Activated CD8-positive, alpha-beta memory T cell treated with anti-CD3 and anti-CD28 coated beads for 48 hours (primary cell): ENCODE data around the gene THSD4.
"Not testable (repeated sequence)": the region's sequence is repeated elsewhere in the genome, so short reads cannot be mapped to it uniquely, and the experiment has no call there.

Experiments
- DNase-seq, 3 experiments: peaks; one replicate each; pipeline ENCODE4 v3.0.0-alpha.2; 2020; ENCODE audit warnings: low read depth in 2 of 3, low spot score in 2 of 3

The THSD4 gene

DNA sequence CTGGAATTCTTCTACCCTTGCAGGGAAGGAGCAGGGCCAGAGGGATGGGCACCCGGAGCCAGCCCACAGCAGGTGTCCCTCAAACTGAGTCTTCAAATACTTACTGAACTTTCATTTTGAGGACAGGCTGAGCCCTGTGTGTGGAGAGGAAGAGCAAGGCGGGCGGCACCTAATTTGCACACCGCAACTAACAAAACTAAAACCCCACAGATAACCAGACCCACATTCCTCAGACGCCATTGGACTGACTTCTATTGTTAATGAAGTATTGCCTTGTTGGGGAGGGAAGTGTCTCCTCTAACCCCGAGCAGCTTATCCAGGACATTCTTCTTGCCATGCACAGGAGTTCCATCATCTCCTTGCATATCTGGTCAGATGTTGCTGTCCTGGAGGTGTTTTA, 589.9 kb downstream of the THSD4 start:
- no peak for DNase-seq

DNA sequence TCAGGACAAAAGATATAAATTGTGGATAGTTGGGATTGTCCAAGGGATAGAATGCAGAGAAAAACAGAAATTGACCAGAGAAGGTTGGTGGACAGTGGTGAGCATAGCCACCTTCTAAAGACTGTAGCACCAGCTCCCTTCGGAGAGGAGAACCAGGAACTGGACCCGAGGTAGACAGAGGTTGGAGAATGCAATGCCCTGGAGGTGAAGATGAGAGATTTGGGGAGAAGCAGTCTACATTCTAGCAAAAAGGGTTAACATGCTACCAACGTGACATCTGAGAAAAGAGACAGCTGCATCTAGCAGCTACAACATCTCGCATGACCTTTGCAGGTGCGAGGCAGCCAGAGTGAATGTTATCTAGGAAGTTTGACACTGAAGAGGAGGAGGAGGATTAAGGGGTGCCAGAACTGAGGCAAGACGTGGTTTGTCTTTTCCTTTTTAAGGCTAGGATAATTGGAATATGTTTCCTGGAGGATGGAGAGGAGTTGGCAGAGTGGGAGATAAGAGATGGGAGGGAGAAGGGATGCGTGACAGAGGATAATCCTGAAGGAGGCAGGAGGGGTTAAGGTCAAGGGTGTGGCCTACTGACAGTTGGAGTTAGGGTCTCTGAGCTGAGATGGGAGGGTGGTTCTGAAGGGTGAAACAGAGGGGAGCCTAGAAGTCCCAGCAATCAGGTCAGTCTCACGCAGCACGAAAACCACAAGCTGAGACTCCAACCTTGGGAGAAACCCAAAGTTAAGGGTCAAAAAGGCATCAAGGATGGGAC, 591.4 kb downstream of the THSD4 start:
- no peak for DNase-seq

DNA sequence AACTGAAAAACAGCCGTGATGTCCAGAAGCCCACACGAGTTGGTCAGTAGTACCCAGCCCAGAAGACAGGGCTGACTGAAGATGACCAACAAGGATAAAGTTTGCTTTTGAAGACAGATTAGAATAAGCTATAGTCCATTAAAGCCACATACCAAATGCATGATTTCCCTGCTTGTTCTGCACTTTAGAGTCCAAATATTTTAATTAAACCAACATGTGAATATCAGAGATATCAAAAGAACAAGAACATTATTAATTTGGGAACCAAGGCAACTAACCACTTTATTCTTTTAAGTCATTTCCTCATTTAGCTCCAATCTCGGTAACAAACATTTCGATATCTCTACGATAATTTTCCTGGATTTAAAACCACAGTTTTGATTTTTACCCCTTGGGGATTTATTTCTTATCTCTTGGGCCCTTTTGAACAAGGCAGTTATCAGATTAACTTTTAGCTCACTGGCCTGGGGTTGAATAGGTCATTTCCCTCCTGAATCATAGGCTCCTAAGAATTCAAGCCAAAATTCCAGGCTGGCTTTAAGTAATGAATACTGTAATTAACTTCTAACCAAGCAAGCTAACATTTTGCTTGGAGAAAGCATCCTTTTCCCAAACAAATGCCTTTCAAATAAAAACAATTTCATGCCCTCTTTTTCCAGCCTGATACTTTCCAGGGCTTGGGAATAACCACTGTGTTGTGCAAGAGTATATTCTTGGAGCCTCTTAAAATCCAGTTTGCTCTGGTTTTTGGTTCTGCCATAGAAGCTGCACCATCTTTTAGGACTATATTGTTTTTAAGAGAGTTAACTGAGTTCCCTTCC, 592.2 kb downstream of the THSD4 start:
- DNase-seq = no peak

DNA sequence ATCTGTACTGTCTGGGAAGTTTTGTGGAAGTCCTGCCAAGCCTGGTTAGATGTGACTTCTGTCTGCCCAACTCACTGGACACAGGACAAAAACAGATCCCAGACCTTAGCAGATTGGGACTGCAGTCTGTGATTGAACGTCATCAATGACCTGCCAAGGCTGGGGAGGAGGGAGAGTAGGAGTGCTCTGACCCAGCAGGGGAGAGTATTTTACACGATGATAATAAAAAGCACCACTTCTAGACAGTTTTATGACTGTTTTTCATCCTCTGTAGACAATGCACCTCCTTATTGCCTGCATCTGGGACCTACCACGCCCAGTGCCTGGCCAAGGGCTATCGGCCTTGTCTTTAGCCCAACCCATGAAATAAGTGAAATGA, 592.8 kb downstream of the THSD4 start:
- DNase-seq = no peak

DNA sequence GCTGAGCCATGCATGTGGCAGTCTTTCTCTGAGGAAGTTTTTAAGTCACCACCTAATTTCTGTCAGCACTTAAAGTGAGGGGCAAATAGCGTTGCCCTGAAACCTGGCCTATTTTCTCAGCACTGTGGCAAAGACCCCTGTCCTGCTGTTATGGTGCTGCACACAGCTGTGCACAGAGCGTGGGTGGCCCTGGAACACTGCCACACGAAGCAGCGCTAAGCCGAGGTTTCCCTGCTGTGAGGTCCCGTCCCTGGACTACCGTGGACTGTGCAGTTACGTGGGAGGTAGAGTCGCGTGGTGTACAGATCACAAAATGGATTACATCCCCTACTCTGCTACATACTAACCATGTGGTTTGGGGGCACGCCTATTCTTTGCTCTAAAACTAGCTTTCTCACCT, 593.5 kb downstream of the THSD4 start:
- no peak for DNase-seq

DNA sequence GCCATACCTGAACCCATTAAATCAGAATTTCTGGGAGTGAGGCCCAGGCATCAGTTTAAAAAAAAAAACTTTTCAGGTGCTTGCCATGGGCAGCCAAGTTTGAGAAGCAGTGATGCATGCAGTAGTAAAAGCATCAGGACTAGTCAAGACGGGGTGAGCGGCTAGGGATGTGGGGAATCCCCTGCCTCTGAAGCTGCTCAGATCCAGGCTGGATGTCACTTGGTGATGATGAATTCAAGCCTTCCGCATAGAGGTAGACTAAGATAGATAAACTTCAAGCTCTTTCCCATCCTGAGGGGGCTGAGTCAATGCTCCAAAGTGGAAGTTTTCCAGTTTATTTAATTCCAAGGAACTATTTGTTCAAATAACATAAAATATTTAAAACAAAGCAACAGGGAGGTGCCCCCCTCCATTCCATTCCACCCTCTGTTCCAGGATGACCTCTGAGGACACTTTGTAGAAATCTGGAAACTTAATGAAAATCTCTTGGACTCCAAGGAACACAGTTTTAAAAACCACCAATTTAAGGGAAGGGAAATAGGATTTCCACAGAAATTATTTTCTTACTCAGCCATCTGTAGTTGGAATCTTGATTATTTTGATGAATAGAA, 594.6 kb downstream of the THSD4 start:
- DNase-seq = no peak

DNA sequence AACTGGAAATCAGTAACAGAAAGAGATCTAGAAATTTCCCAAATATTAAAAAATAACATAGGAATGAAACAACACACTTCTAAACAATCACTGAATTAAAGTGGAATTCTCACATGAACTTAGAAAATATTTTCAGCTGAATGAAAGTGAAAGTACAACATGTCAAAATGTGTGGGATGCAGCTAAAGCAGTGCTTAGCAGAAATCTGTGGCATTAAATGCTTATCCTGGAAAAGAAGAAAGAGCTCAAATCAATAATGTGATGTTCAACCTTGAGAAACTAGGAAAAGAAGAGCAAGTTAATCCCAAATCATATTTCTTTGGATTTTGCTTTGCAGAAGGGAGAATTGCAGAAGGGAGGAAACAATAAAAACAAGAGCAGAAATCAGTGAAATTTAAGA, 596.9 kb downstream of the THSD4 start:
- no peak for DNase-seq

DNA sequence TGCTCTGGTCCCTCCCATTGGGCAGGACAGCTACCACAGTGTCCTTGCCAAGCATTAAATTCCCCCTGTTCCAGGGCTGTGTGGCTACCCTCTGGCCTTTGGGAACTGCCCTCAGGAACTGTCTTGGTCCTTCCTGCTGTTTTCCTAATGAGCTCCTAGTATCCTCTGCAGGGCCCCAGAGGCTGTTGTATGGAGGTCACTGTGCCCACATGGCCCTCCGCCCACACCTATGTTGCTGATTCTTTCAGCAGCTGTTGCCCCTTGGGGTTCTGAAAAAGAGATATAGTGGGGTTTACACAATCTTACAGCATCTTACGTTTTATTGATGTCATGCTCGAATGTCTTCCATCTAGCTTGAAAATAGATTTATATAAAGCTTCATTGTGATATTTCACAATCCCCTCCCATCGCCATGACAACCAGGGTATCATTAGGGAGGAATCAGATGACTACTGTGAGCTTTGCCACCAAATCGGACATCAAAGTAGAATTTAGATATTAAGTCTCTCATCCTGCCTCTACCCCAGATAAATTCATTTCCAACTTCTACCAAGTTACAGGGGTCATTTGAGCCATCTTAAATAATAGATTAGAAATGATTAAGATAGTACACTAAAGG, 598.0 kb downstream of the THSD4 start:
- DNase-seq = no peak

DNA sequence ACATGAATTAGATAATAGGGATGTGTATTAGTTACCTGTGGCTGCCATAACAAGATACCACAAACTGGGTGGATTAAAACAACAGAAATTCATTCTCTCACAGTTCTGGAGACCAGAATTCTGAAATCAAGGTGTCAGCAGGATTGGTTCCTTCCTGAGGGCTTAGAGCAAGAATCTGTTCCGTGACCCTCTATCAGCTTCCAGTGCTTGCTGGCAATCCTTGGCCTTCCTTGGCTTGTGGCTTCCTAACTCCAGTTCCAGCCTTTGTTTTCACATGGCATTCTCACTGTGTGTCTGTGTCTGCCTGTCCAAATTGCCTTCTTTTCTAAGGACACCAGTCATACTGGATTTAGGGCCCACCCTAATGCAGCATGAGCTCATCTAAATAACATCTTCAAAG, 600.6 kb downstream of the THSD4 start:
- no peak for DNase-seq

DNA sequence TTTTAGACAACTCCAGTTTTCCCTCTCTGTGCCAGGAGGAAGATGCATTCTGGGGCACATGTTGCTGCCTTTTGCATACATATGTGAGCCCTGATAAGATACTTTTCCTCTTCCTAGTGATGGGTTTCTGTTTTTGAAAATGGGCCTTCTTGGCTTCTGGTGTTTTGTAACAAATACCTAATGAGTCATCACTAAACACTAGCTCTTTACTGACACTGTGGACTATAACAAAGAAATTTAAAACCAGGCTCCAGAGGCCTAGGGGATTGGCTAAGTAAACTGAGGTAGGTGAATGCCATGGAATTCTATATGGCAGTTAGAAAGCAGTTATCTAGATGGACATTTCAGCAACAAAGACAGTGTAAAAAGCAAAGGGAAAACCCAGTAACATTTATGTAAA, 601.7 kb downstream of the THSD4 start:
- DNase-seq = no peak

DNA sequence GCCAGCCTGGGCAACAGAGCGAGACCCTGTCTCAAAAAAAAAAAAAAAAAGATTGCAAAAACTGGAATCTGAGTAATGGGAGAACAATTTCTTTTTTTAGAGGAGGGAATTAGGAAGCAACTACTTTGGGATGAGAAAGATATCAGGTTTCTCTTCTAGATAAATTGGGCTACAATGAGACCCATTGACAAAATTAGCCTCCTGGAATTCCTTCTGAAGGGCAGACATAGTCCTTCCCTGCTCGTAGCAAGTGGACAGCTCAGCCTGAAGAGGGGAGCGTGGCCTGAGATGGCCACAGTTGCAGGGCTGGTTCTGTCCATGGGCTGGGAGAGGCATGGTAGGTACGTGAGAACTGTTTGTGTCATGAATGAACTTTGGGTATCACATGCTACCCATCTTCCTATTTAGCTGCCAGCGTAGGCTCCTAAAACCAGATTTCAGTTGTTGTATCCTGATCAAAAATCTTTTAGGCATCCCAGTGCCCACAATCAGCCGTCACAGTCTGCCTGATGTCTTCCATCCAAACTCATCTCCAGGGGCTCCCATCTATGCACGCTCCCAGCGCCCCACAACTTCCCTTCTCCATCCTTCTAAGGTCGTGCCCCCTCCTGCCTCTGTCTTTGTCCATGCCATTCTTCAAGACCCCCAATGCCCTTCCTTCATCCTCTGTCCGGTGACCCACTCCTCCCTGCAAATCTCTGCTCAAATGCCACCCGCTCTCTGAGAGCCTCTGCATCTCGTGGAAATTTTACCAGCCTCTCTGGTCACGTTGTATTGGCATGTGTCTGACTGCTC, 603.0 kb downstream of the THSD4 start:
- no peak for DNase-seq

DNA sequence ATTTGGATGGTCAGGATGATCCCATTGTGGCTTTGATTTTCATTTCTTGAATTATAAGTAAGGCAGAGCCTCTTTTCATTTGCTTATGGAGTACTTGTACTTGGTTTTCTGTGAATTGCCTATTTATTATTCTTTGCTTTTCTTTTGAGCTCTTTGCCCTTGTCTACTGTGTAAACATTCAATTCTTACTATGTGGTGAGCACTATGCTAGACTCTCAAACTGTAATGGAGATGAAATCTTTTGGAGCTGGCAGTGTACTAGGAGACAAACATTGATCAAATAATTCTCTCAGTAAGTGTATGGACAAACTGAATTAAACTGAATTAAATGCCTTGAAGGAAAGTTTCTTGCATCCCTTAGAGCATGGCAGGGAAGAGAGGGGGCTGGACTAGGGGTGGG, 608.1 kb downstream of the THSD4 start:
- no peak for DNase-seq

DNA sequence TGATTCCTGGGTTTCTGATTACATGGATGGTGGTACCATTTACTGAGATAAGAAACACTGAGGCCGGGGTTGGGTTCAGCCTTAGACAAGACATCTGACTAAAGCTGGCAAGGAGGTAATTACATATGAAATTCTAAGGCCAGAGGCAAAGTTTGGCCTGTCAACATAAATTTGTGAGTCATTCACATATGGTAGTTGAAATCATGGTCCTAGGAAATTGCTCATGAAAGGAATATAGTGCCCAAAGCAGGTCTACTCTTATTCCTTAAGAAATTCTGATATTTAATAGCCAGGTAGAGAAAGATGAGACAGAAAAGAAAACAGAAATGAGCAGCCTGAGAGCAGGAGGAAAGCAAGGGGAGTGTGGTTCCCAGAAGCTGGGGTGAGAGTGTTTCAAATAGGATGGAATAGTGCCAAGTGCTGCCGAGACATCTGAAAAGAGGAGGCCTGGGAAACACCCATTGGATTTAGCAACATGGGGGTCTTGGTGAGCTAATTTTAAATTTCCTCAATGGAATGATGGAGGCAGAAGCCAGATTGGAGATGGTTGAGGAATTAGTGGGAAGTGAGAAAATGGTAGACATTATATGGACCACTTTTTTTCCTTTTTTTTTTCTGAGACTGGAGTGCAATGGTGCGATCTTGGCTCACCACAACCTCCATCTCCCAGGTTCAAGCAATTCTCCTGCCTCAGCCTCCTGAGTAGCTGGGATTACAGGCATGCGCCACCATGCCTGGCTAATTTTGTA, 610.1 kb downstream of the THSD4 start:
- not testable (repeated sequence) for DNase-seq

DNA sequence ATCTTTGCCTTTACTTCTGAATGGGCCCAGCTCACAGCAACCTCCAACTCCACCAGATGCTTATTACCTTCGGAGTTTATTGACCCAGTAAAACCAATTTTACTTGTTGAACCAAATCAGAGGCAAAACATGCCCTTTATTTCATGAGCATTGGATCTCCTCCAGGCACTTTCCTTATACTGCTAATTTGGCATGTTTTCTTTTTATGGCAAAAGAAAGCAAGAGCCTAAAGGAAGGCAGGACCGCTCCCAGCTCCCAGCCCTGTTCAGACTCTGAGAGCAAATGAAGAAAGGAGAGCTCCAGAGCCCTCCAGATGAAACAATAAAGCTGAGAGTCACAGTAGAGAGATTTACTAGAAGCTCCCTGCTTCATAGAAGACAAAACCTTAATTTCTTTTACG, 613.6 kb downstream of the THSD4 start:
- DNase-seq = no peak

DNA sequence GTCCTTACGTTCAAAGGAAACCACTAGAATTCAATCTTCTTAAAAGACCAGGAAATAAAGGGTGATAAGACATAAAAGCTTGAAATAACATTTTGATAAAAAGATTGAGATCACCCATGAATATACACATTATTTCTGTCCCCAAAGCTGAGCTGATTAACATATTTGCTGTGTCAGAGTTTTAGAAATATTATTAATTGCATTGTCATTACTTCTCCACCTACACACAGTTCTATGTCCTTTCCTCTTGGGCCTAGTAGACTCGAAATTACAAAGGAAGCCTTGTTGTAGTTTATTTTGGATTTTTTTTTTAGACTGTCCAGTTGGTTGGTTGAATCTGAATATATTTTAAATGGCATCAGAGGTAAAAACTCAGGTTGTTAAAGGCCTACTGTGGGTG, 614.0 kb downstream of the THSD4 start:
- DNase-seq = no peak

DNA sequence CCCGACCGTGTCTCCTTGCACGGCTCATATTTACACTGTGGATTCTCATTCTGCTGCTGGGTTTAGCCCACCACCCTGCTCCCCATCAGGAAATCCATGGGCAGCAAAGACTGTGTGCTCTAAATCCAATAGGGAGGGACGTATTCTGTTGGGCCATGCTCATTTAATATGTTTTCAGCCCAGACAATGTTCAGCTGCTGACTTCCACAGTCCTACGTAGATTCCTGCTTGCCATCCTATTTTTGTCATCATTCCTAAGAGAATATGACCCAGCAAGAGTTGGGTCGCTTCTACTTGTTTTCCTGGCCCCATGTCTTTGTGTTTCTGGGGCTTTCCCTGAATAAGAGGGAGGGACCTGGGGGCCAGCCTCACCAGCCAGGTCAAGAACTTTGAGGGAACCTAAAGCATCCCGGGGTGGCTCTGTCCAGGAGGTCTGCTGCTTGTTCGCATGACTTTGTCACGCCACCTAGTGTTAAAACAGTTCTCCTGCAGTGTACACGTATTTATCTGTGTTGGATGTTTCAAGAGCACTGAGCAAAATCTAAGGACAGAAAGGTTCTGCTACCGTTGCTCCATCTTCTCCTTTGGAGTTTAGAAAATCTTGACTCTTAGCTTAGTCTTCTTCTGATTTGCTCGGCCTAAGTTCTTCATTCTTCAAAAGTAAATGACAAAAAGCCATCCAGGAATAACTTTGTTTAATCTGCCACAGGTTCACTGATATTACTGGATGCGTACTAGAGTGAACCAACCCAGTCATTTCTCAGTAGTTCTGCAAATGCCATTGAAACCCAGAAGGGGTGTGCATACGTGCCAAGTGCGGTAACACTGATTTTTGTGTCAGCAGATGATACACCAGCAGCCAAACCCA, 615.2 kb downstream of the THSD4 start:
- DNase-seq = no peak

DNA sequence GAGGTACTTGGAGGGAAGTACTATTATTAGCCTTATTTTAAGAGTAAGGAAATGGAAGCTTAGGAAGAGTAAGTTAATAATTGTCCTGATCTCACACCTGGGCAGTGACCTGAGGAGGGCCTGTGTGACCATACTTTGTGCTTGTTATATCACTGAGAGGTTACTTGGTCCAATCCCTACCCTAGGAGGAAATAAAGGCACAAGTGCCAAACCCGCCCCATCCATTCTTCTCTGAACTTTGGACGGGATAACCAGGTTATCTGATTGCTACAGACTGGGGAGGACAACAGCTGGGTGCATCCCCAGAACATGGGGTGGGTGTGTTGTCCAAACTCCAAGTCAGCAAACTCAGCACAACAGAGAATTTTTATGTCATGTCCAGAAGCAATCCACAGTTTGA, 617.4 kb downstream of the THSD4 start:
- DNase-seq = no peak

DNA sequence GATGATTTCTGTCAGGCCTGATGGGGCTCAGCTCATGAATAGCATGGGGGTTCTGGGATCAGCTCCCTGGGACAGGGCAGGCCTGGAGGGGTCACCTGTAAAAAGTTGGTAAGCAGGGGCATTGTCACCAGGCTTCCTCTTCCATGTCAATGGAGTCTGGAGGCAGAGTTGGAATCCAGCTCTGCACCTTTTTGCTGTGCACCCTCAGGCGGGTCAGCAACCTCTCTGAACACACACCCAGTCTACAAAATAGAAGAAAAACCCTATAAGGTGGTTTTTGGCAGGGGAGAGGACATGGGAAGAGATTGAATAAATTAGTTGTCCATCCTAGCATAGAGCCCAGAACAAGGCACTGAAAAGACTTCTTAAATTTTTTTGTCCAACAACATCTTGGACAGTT, 617.9 kb downstream of the THSD4 start:
- DNase-seq = no peak

DNA sequence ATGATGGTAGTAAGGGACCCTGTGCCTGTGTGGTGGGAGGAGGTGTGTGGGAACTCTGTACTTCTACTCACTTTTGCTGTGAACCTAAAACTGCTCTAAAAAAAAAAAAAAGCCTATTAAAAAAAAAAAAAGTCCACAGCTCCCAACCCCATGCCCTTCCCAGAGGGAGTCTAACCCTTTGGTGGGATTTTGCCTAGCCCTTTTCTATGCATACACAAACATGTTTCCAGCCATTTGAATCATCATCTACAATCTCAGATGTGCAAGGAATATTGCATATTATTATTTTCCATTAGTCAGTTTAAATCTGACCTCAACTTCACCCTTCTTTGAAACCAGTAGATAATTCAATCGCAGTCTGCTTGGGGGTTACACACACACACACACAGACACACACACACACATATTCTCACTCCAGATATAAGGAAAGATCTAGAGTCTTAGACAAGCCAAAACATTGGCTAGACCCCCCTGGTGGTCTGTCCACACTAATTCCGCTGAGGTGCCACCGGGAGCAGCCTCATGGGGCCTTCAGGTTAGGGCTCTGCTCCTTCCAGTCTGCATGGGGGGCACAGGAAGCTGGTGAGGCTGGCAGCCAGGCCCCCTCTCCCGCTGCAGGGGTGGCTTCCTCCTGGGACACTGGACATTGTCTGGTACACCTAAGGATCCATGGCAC, 619.6 kb downstream of the THSD4 start:
- no peak for DNase-seq
